HFF-Myc (cell line): Measurements from ENCODE around the gene ABCC6.
A peak's percentile ranks its signal among the peaks of the same experiment; 100 is the strongest.
"Not testable (repeated sequence)": the region's sequence is repeated elsewhere in the genome, so short reads cannot be mapped to it uniquely, and the experiment has no call there.

Experiments used
- DNase-seq: peaks from one replicate; pipeline ENCODE4 v3.0.0-alpha.2; 2011; ENCODE audit warnings: low read depth; ENCODE audit errors: extremely low read depth
- H3K4me3 ChIP-seq: replicated peaks from 2 replicates; pipeline ENCODE4 v1.5.1; 2011; ENCODE audit warnings: low read depth, mild to moderate bottlenecking, control low read depth, low read length
- CTCF ChIP-seq: IDR thresholded peaks from 2 replicates; pipeline ENCODE4 v1.5.1; 2012; ENCODE audit warnings: mild to moderate bottlenecking, low read depth, low read length, control low read depth; ENCODE audit errors: missing control alignments

ABCC6 gene

GRCh38 chr16:16222850-16223661 lies at the start of gene ABCC6:
ABCC6 (minus strand) TSS chr16:16223494; CDS start chr16:16223434, 60 bp downstream.
- not testable (repeated sequence) for H3K4me3 ChIP-seq, DNase-seq

- H3K4me3 ChIP-seq, DNase-seq: not testable (repeated sequence)
These were observed 49.4 kb upstream of the ABCC6 start for GRCh38 chr16:16272573-16273221.

DNA sequence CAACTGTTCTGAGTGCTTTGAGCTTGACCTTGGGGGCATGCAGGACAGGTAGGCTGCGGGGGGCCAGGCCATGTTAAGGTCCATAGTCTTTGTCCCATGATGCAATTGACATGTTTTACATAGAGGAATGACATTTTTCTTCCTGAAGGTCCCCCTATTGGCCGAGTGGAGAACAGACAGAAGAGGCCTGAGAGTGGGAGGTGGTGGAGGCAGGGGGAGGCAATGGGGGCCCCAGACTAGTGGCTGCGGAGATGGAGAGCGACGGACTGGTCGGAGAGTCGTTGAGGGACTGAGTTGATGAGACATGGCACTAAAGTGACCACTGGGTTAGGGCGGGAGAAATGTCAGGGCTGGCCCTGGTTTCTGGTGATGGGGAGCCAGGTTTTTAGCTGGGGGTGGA lies 48.4 kb upstream of the ABCC6 start:
- DNase-seq, H3K4me3 ChIP-seq: not testable (repeated sequence)

DNA sequence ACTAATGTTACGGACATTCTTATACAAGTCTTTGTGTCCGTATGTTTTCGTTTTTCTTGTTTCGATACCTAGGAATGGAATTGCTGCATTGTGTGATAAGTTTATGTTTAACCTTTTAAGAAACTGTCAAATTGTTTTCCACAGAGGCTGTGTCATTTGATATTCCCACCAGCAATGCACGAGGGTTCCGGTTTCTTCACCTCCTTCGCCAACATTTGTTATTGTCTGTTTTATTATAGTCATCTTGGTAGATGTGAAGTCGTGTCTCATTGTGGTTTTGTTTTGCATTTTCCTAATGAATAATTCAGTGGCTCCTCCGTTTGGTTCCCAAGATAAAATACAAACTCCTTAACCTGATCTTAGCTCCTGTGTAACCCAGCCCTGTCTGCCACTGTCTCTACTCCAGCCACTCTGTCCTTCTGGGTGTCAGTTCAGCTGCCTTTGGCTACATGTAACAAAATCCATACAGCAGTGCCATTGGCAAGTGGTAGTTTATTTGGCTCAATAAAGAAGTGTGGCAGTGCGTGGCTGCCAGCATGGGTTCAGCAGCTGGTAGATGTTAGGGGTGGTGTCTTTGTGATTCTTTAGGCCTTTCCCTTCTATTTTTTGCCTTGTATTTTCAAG lies 45.0 kb upstream of the ABCC6 start:
- DNase-seq, H3K4me3 ChIP-seq: not testable (repeated sequence)

GRCh38 chr16:16267708-16268107 lies 44.4 kb upstream of the ABCC6 start:
- H3K4me3 ChIP-seq, DNase-seq: not testable (repeated sequence)

GRCh38 chr16:16265044-16265443 lies 41.8 kb upstream of the ABCC6 start:
- not testable (repeated sequence) for DNase-seq, H3K4me3 ChIP-seq

GRCh38 chr16:16263947-16264346 lies 40.7 kb upstream of the ABCC6 start:
- not testable (repeated sequence) for H3K4me3 ChIP-seq, DNase-seq

DNA sequence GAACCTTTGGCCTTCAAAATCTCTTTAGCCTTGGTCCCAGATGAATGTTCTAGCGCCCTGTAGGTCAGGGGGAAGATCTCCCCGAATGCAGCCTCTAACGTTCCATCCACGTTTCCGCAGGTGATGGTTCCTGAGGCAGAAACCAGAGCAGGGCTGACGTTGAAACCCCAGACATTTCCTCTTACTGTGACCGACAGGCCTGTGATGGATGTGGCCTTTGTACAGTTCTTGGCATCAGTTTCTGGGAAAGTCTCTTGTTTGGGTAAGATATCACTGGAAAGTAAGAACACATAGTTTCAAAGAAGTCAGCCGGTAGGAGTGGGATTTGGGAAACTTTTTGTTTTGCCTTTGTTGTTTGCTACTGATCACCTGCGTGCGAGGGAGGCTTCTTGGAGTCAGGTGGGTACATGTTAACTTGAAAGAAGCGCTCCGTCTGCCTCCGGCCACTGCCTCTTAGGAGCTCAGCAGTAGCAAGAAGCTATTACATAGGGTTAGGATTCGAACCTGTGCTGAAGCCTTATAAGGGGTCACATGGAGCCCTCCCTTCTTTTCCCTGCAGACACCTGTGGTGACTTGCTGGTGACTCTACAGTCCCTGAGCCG lies 39.8 kb upstream of the ABCC6 start:
- H3K4me3 ChIP-seq, DNase-seq: not testable (repeated sequence)

DNA sequence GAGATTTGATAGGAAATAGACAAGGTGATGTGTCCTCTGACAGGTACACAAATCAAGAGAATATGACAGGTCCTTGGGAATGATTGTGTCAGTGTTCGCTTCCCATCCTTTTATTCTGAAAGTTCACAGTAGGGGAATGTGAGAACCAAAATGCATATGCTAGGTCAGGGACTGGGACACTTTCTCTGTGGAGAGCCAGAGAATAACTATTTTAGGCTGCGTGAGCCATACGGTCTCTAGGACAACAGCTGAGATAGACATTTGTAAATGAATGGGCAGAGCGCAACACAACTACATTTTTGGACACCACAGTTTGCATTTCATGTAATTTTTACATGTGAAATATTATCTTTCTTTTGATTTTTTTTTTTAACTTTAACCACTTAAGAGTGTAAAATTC lies 36.7 kb upstream of the ABCC6 start:
- not testable (repeated sequence) for H3K4me3 ChIP-seq, DNase-seq

GRCh38 chr16:16258822-16259221 lies 35.5 kb upstream of the ABCC6 start:
- DNase-seq, H3K4me3 ChIP-seq: not testable (repeated sequence)

DNA sequence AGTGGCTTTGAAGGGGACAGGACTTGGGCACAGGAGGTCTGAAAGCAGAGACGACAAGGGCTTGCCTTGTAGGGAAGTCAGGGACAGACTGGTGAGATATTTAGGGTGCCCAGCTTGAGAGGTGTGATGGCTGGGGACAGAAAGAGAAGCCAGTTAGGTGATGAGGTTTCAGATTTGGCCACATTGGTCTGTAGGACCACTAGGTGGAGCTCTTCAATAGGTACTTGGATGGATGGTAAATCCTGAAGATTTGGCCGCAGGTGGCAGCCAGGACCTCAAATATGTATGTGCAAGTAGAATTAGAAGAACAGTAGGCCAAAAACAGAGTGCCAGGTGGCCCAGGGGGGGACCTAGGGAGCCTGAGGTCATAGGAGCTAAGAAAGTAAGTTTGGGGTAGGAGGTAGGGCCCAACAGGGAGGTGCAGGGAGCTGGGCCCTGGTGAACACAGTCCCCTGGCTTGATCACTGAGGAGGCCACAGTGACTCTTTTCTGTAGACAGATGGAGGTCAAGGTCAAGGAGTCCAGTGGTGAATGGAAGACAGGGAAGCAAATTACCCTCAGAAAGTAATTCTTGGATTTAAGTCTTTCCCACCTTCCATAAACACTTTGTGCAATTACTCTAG lies 34.1 kb upstream of the ABCC6 start:
- DNase-seq, H3K4me3 ChIP-seq: not testable (repeated sequence)
- TF ChIP-seq CTCF = peak; percentile 12

- not testable (repeated sequence) for DNase-seq, H3K4me3 ChIP-seq
These were observed 29.1 kb upstream of the ABCC6 start for GRCh38 chr16:16252377-16252776.

DNA sequence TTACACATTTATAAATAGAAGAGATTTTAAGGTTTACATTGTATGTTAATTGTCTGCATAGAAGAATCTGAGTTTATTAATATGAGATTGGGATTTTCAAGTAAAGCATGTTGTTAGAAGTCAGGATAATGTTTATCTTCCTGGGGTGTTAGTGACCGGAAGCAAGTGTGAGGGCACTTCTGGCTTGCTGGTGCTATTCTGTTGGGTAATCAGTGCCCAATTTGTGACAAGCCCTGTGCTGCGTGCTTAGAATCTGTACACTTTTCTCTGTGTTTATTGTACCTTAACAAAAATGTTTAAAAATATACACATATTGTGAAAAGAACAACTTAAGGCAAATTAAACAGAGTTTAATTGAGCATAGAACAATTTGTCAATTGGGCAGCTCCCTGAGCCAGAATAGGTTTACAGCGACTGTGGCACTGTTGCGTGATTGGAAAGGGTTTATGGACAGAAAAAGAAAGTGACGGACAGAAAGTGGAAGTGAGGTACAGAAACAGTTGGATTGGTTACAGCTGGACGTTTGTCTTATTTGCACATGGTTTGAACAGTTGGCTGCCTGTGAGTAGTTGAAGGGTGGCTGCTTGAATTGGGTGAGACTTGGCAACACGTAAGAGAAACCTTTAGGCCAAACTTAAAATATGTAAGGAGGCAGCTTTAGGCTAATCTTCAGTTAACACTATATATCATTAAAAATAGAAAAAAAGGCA lies 26.5 kb upstream of the ABCC6 start:
- H3K4me3 ChIP-seq, DNase-seq: not testable (repeated sequence)

- not testable (repeated sequence) for DNase-seq, H3K4me3 ChIP-seq
These were observed 24.1 kb upstream of the ABCC6 start for GRCh38 chr16:16247439-16247838.

- DNase-seq, H3K4me3 ChIP-seq: not testable (repeated sequence)
These were observed 23.4 kb upstream of the ABCC6 start for GRCh38 chr16:16246578-16247262.

DNA sequence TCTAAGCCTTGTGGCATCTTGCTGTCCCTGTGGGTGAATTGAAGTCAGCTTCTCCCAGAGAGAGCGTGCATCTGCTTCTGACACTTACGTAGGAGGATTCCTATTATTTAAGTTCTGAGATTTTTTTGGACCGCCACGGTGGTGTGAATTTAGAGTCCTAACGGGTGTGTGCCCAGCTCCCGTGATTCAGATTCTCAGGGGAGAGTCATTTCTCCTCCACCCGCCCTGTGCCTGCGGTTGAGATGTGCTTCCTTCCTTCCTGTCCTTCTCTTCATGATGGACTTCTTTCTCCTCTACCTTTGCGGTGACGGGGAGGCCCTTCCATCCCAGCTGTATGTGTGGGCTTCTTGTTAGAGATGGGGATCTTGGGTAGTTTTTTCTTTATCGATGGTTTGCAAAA lies 20.6 kb upstream of the ABCC6 start:
- DNase-seq, H3K4me3 ChIP-seq: not testable (repeated sequence)
